Stimulated activated naive CD8-positive, alpha-beta T cell treated with anti-CD3 and anti-CD28 coated beads, Interleukin-15, Interleukin-2, amounts not matched to agents 100 ng/mL and 50 ng/mL, for 24 hours (primary cell): ENCODE data around the gene SPRED1.

Experiments
- H3K27ac Mint-ChIP-seq: one replicate; pipeline ENCODE4 v1.8.0; 2021; ENCODE audit warnings: mild to moderate bottlenecking, mixed read lengths
- H3K27me3 Mint-ChIP-seq: one replicate; pipeline ENCODE4 v1.8.0; 2021; ENCODE audit warnings: mixed read lengths
- H3K36me3 Mint-ChIP-seq: one replicate; pipeline ENCODE4 v1.8.0; 2021; ENCODE audit warnings: low read depth, mixed read lengths
- H3K4me1 Mint-ChIP-seq: one replicate; pipeline ENCODE4 v1.8.0; 2021; ENCODE audit warnings: low read depth, mixed read lengths
- H3K4me3 Mint-ChIP-seq: one replicate; pipeline ENCODE4 v1.8.0; 2021; ENCODE audit warnings: mild to moderate bottlenecking, mixed read lengths
- H3K9me3 Mint-ChIP-seq: one replicate; pipeline ENCODE4 v1.8.0; 2021; ENCODE audit warnings: mixed read lengths

Gene SPRED1

DNA sequence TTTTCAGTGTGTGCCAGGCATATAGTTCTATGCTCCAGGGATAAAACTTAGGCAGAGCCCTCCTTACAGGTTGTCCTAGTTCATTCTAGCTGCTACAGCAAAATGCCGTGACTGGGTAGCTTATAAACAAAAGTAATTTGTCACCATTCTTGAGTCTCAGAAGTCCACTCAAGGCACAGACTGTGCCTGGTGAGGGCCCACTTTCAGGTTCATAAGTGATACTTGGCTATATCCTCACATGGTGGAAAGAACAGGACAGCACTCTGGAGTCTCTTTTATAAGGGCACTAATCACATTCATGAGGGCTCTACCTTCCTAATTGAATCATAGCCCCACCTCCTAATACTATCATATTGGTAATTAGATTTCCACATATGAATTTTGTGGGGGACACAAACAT lies 80.1 kb downstream of the SPRED1 start:
- H3K27me3 Mint-ChIP-seq = no peaks in the 10 kb centered on the region
- H3K9me3 Mint-ChIP-seq = no peaks in the 10 kb centered on the region
- no peaks in the 10 kb centered on the region for H3K4me1 Mint-ChIP-seq
- H3K4me3 Mint-ChIP-seq = no peak overlapping the region
- H3K27ac Mint-ChIP-seq = no peak overlapping the region
- no peaks in the 10 kb centered on the region for H3K36me3 Mint-ChIP-seq

DNA sequence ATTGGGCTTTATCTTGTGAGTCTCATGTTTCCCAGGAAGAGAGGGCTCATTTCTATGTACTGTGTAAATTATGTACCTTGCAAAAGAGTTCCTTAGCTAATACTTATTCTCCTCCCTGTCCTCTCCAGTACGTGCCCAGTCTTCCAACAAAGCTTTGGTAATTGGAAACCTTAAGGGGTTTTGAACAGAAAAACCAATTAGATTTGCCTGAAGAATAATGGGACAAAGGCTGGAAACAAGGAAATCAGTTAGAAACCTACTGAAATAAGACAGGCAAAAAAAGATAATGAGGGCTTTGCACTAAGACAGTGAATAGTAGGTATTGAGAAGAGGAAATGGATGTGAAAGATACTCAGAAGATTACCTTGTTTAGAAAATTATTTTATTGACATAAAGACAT lies 82.5 kb downstream of the SPRED1 start:
- no peak overlapping the region for H3K27ac Mint-ChIP-seq
- no peaks in the 10 kb centered on the region for H3K27me3 Mint-ChIP-seq
- H3K36me3 Mint-ChIP-seq = no peaks in the 10 kb centered on the region
- no peaks in the 10 kb centered on the region for H3K9me3 Mint-ChIP-seq
- no peak overlapping the region for H3K4me3 Mint-ChIP-seq
- H3K4me1 Mint-ChIP-seq = no peaks in the 10 kb centered on the region

DNA sequence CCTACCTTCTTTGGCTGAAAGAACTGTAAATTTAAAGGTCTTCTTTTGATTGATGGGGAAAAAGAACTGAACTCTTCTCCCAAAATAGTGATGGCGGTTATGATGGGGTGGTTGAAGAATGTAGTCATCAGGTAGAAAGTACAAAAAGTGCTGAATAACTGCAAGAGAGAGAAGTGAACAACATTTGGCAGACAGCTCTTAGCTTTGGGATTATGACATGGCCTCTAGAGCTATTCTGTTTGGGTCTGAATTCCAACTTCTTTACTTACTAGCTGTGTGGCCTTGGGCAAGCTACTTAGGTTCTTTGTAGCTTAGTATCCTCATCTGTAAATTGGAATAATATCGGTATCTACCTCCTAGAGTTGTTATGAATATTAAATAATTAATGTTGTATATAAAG lies 91.7 kb downstream of the SPRED1 start:
- H3K36me3 Mint-ChIP-seq = no peaks in the 10 kb centered on the region
- H3K4me3 Mint-ChIP-seq = no peak overlapping the region
- H3K4me1 Mint-ChIP-seq = no peaks in the 10 kb centered on the region
- H3K27me3 Mint-ChIP-seq = no peaks in the 10 kb centered on the region
- H3K27ac Mint-ChIP-seq = no peak overlapping the region
- H3K9me3 Mint-ChIP-seq = no peaks in the 10 kb centered on the region

DNA sequence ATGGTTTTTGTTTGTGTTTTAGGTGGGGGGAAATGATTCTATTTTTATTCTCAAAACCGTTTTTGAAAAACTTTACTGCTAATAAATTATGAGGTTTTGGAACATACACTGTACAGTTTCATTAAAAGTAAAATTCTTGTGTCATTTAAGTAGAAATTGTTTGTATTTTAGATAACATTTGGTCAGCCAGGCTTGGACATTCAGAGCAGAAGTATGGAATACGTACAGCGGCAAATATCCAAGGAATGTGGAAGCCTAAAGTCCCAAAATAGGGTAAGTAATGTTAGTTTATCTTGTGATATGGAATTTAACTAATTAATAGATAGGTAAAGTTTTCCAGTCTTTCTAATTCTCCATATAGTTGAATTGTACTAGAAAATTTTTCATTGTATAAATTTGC lies 96.6 kb downstream of the SPRED1 start:
- Mint-ChIP-seq H3K9me3 (no peaks in the 10 kb centered on the region), H3K36me3 (no peaks in the 10 kb centered on the region), H3K4me3 (no peak overlapping the region), H3K4me1 (no peaks in the 10 kb centered on the region), H3K27ac (no peak overlapping the region), H3K27me3 (no peaks in the 10 kb centered on the region)

DNA sequence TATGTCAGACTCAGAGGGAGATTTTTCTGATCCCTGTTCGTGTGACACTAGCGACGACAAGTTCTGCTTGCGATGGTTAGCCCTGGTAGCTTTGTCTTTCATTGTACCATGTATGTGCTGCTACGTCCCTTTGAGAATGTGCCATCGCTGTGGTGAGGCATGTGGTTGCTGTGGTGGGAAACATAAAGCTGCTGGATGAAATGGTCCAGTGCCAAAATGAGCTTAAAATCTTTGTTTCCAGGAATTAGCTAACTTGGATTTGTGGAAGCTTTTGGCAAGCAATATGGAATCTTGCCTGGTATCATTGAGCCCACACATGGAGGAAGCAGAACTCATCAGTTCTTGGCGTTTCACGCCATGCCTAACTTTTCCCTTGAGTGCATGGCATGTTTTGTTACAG lies 98.8 kb downstream of the SPRED1 start:
- no peaks in the 10 kb centered on the region for H3K27me3 Mint-ChIP-seq
- H3K4me1 Mint-ChIP-seq = no peaks in the 10 kb centered on the region
- no peak overlapping the region for H3K4me3 Mint-ChIP-seq
- H3K27ac Mint-ChIP-seq = no peak overlapping the region
- H3K36me3 Mint-ChIP-seq = no peaks in the 10 kb centered on the region
- no peaks in the 10 kb centered on the region for H3K9me3 Mint-ChIP-seq

DNA sequence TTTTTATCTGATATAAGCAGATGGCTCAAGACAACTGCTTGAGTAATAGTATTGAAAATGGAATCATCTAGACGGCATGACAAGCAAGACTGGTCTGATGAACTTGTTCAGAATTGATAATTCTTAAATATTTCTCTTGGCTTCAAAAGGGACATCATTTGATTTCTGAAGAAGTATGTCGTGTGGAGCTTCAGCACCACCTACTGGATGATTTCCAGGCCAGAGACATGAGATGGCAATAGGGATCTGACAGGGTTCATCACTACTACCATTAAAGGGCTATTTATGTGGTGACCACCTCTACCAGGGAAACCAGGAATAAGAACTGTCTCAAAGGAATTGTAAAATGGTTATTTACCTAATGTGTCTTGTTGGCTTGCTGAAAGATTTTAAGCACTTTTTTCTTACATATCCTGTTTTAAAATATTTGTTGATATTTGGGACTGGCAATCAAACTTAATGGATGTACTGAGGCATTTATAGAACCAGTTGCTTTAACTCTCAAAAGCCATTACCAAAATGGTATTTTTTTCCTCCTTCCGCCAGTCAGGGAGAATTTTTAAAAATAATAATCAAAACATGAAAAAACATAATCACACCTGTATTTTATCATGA lies 101.8 kb downstream of the SPRED1 start:
- Mint-ChIP-seq H3K36me3 (no peaks in the 10 kb centered on the region), H3K27ac (no peak overlapping the region)

DNA sequence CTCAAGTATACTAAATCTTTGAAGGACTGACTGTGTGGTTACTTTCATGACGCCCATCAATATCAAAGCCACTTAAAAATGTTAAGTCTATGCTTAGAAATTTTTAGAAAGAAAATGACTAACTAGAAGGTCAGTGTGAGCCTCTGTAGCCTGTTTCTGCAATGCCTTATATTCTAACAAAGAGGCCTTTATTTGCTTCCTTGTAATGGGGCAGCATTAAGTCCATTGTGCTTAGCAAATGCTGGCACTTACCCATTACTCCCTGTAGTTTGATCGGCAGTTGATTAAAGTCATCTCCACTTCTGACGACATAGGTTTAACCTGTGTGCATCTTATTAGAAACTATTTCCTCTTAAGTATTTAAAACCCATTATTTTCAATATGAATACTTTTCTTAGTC lies 109.7 kb downstream of the SPRED1 start:
- Mint-ChIP-seq H3K27ac (no peak overlapping the region), H3K27me3 (peaks cover 24% of the 10 kb centered on the region)

More for the DNA sequence above, 101.8 kb downstream of the SPRED1 start:
- Mint-ChIP-seq H3K4me3 (no peak overlapping the region), H3K27me3 (peaks cover 3% of the 10 kb centered on the region), H3K9me3 (no peaks in the 10 kb centered on the region), H3K4me1 (no peaks in the 10 kb centered on the region)

DNA sequence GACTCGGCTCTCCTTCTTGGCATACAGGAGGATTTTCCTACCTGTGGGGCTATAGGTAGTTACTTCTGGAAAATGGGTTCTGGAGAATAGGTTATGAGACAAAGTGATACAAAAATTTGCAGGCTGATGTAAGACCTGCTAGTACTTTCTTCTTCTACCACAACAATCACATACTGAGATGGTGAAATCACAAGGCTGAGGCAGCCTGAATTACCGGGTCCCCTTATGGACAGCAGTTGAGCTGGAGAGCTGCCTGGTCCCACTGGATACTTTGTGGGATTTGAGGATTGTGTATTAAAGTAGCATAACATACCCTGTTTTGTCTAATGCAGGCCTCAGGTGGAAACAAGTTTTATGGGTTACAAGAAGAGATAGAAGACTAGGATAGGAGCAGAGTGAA lies 114.8 kb downstream of the SPRED1 start:
- H3K27ac Mint-ChIP-seq = no peak overlapping the region
- H3K27me3 Mint-ChIP-seq = peaks cover 28% of the 10 kb centered on the region
- H3K4me3 Mint-ChIP-seq = no peak overlapping the region

More for the DNA sequence above, 109.7 kb downstream of the SPRED1 start:
- Mint-ChIP-seq H3K36me3 (no peaks in the 10 kb centered on the region), H3K4me1 (no peaks in the 10 kb centered on the region), H3K4me3 (no peak overlapping the region), H3K9me3 (no peaks in the 10 kb centered on the region)

DNA sequence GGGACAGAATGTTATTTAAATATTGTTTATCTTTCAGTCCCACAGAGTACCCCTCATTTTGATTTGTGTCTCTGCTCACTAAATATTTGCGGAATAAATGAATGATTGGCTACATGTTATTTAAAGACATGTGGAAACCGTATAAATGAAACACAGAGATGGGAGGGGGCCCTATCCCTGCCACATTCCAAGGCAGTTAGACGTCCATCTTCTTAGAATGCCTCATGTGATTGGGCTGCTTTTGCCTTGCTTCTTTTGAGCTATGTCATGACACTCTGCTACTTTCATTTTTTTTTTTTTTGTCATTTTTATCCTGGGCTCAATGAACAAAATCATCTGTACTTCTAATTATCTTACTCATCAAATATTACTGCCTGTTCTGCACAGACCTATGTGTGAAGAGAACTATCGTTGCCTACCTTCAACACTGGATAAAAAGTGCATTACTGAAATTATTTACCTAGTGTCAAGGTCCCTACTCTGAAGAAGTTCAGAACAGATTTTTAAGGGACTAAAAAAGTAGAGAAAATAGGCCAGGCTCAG lies 117.4 kb downstream of the SPRED1 start:
- Mint-ChIP-seq H3K27me3 (peaks cover 23% of the 10 kb centered on the region), H3K36me3 (no peaks in the 10 kb centered on the region), H3K4me3 (no peak overlapping the region), H3K9me3 (no peaks in the 10 kb centered on the region), H3K27ac (no peak overlapping the region), H3K4me1 (no peaks in the 10 kb centered on the region)

More for the DNA sequence above, 114.8 kb downstream of the SPRED1 start:
- no peaks in the 10 kb centered on the region for H3K4me1 Mint-ChIP-seq
- no peaks in the 10 kb centered on the region for H3K9me3 Mint-ChIP-seq
- H3K36me3 Mint-ChIP-seq = no peaks in the 10 kb centered on the region

DNA sequence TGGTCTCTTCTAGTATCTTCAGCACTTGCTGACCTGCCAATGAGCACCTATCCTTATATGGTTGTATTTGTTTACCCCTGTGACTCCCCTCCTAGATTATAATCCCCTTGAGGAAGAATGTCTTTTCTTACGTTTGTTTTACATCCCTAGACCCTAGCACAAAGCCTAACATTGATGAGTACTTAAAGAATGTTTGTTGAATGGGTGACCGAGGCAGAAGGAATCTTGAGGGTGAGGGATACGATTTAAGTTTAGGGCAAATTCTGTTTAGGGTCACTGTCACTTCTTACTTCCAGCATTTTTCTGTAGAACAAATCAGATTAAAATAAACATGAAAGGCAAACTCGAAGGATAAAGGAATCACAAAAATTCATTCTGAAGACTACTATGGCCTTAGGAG lies 120.4 kb downstream of the SPRED1 start:
- no peak overlapping the region for H3K4me3 Mint-ChIP-seq
- H3K27me3 Mint-ChIP-seq = peaks cover 21% of the 10 kb centered on the region
- H3K9me3 Mint-ChIP-seq = no peaks in the 10 kb centered on the region
- no peak overlapping the region for H3K27ac Mint-ChIP-seq
- no peaks in the 10 kb centered on the region for H3K4me1 Mint-ChIP-seq
- no peaks in the 10 kb centered on the region for H3K36me3 Mint-ChIP-seq

DNA sequence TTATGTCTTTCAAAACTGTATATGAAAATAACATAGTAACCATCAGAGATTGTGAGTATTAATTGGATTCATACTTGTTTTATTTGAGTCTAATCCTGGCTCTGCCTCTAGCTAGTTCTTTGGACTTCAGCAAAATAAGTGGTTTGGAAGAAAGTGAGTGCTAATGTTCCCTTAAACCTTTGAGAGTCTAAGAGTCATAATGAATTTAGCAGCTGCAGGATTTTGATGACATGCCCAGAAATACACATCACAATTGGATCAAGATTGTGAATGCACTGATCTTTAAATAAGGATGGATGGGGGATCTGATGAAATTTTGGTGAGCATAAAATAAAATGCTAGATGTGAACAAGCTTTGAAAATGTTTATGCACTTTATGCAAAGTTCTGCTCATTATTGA lies 121.4 kb downstream of the SPRED1 start:
- Mint-ChIP-seq H3K27ac (no peak overlapping the region), H3K36me3 (no peaks in the 10 kb centered on the region), H3K4me1 (no peaks in the 10 kb centered on the region), H3K27me3 (peaks cover 20% of the 10 kb centered on the region), H3K9me3 (no peaks in the 10 kb centered on the region), H3K4me3 (no peak overlapping the region)

DNA sequence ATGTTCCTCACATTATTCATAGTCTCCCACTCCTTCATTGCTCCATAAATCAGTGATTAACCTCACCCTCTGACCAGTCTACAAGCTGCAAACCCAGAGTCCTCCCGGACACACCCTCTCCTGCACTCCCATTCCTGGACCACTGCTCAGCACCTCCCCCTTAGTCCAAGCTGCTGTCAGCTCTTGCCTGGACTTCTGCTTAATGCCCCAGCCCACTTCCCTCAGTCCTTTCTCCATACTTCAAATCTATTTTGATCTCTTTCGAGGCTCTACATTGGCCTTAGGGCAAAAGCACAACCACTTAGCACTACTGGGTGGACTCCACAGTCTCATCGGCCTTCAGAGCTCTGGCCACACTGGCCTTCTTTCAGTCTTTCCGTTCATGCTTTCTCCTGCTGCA lies 121.9 kb downstream of the SPRED1 start:
- H3K27ac Mint-ChIP-seq = no peak overlapping the region
- no peaks in the 10 kb centered on the region for H3K36me3 Mint-ChIP-seq
- H3K9me3 Mint-ChIP-seq = no peaks in the 10 kb centered on the region
- no peaks in the 10 kb centered on the region for H3K4me1 Mint-ChIP-seq
- no peak overlapping the region for H3K4me3 Mint-ChIP-seq
- H3K27me3 Mint-ChIP-seq = peaks cover 25% of the 10 kb centered on the region

DNA sequence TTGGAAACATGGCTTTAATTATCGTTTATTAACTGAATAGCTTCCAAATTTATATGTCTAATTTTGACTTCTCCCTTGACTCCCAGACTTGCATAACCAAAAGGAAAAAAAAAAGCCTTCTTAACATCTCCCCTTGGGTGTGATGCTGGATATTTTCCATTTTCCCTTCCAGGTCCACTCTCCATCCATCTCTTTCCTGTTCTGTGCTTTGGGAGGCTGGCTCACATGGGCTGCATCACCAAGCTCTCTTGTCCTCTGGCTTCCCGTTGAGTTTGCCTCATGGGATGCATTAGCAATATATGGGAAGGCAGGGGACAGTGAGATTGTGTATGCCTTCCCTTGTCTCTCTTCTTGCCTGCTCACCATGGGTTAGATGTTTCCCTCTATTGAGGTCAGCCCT lies 123.4 kb downstream of the SPRED1 start:
- Mint-ChIP-seq H3K27me3 (peaks cover 35% of the 10 kb centered on the region), H3K36me3 (no peaks in the 10 kb centered on the region), H3K4me3 (no peak overlapping the region), H3K4me1 (no peaks in the 10 kb centered on the region), H3K9me3 (no peaks in the 10 kb centered on the region), H3K27ac (no peak overlapping the region)

DNA sequence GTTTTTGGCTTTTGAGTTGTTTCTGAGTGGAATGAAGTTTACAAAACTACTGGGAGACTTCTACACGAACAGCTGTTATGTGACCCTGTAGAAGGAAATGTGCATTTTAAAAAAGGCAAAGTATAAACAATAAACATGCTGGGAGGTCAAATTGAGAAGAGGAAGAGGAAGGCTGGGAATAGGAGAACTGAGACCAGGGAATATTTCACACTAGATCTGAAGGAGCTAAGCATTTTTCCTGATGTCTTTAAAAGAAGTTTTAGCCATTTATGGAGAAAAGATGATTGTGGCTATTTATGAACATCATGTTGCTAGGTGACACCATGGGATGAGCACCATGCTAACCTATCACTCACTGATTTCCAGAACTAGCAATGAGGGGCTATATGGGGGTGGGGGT lies 125.0 kb downstream of the SPRED1 start:
- H3K27ac Mint-ChIP-seq = no peak overlapping the region
- H3K27me3 Mint-ChIP-seq = peaks cover 39% of the 10 kb centered on the region
- H3K4me3 Mint-ChIP-seq = no peak overlapping the region
- no peaks in the 10 kb centered on the region for H3K9me3 Mint-ChIP-seq
- no peaks in the 10 kb centered on the region for H3K4me1 Mint-ChIP-seq
- H3K36me3 Mint-ChIP-seq = no peaks in the 10 kb centered on the region

DNA sequence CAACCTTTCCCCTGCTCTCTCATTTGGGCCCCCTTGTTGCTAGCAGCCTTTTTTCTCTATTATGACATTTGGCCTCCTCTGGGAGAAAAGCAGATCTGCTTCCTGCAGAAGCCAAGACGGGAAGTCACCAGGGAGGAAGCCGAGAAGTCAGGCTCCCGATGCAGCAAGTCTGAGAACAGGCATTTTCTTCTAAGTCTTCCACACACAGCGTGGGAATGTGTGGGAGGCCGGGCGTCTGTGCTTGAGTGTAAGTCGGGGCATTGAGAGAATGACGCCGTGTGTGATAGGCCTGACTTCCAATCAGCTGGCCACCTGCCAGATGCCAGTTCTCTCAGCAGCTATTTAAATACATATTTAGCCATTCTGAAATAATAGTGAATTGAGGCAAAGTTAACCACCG lies 125.5 kb downstream of the SPRED1 start:
- no peak overlapping the region for H3K27ac Mint-ChIP-seq
- no peaks in the 10 kb centered on the region for H3K4me1 Mint-ChIP-seq
- H3K4me3 Mint-ChIP-seq = no peak overlapping the region
- peaks cover 39% of the 10 kb centered on the region for H3K27me3 Mint-ChIP-seq
- H3K36me3 Mint-ChIP-seq = no peaks in the 10 kb centered on the region
- no peaks in the 10 kb centered on the region for H3K9me3 Mint-ChIP-seq

DNA sequence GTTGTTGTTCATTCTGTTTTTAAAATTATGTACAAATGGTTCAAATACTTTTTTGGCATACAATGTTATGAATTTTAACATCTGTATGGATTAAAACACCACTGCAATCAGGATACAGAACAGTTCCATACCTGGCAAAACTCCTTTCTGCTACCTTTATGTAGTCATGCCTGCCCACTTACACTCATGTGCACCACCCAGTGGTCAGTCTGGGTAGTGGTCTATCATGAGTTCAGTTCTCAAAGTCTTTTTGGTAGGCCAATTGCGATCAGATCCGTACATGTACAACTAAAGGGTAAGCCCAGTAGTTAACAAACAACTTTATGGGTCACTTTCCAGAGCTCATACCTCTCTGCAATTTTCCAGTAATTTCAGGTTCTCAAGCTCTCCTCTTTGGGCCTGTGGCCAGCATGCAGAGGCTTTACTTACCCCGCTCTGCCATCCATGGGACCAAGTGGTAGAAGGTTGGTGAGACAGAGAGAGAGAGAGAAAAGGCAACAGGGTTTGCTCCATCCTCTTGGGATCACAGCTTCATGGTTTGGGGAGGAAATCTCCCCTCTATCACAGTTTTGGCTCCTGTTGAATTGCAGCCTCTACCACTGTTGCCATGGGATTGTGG lies 137.4 kb downstream of the SPRED1 start:
- Mint-ChIP-seq H3K9me3 (no peaks in the 10 kb centered on the region), H3K27me3 (peaks cover 38% of the 10 kb centered on the region), H3K27ac (no peak overlapping the region), H3K4me3 (no peak overlapping the region), H3K36me3 (no peaks in the 10 kb centered on the region), H3K4me1 (no peaks in the 10 kb centered on the region)
